IMR-90 (cell line): ENCODE data around the gene GFOD2. TPM values are rescaled to one million over a fixed set of nuclear protein-coding genes. Genes with fewer than 3 reads are reported as not detected.
A peak's percentile ranks its signal among the peaks of the same experiment; 100 is the strongest.

Experiments used
- ATAC-seq: fragments of 200-7000 bp; cut with Tn5 transposase; 2 replicates; pipeline ENCODE4 v1.9.1; 2020; ENCODE audit warnings: low read depth, mild to moderate bottlenecking, moderate library complexity
- BruUV-seq: library from RNA; stranded (reverse); fragments of 400-500 nt; replicated peaks from 2 replicates; lab custom pipeline; 2021; lab: Mats Ljungman, UMichigan
- CTCF ChIA-PET: fragments of 300-600 bp; formaldehyde crosslinking; extraction: SDS; loops from one replicate; lab custom pipeline; 2021; ENCODE audit warnings: antibody characterized with exemption; lab: Yijun Ruan, JAX
- POLR2A ChIA-PET: fragments of 300-600 bp; sonication (Branson Sonifier 250); formaldehyde crosslinking; loops from one replicate; lab custom pipeline; 2022; ENCODE audit warnings: antibody characterized with exemption; ENCODE audit not compliant: unreplicated experiment; lab: Charles Lee
- DNase-seq: peaks from one replicate; pipeline ENCODE4 v3.0.0; 2013
- H2AFZ ChIP-seq: replicated peaks from 2 replicates; pipeline ENCODE3; 2013; ENCODE audit warnings: low read length, mild to moderate bottlenecking; ENCODE audit not compliant: poor library complexity
- H2AK5ac ChIP-seq: 2 replicates; pipeline ENCODE4 v1.6.1; 2013; ENCODE audit warnings: low read depth, low read length, inconsistent platforms
- H2AK9ac ChIP-seq: replicated peaks from 2 replicates; pipeline ENCODE3; 2013; ENCODE audit warnings: mild to moderate bottlenecking, low read depth, low read length, moderate library complexity; ENCODE audit not compliant: poor library complexity
- H2BK120ac ChIP-seq: 2 replicates; pipeline ENCODE4 v1.6.1; 2013; ENCODE audit warnings: low read depth, low read length, inconsistent platforms
- H2BK15ac ChIP-seq: 3 replicates; pipeline ENCODE4 v1.6.1; 2013; ENCODE audit warnings: low read depth, low read length, inconsistent platforms
- H2BK20ac ChIP-seq: 2 replicates; pipeline ENCODE4 v1.6.1; 2013; ENCODE audit warnings: low read depth, mild to moderate bottlenecking, inconsistent platforms, low read length, moderate library complexity
- H2BK5ac ChIP-seq: 2 replicates; pipeline ENCODE4 v1.6.1; 2013; ENCODE audit warnings: mild to moderate bottlenecking, low read depth, low read length, inconsistent platforms; ENCODE audit not compliant: poor library complexity, severe bottlenecking
- H3K14ac ChIP-seq: replicated peaks from 2 replicates; pipeline ENCODE4 v1.6.1; 2013; ENCODE audit warnings: low read depth, low read length, inconsistent platforms
- H3K18ac ChIP-seq: 2 replicates; pipeline ENCODE4 v1.6.1; 2013; ENCODE audit warnings: low read depth, low read length, control low read depth
- H3K23ac ChIP-seq: 2 replicates; pipeline ENCODE4 v1.6.1; 2013; ENCODE audit warnings: low read depth, low read length, inconsistent platforms
- H3K27ac ChIP-seq: 2 replicates; pipeline ENCODE4 v1.5.1; 2013; ENCODE audit warnings: mild to moderate bottlenecking, control low read depth, low read length; ENCODE audit not compliant: insufficient read depth
- H3K27me3 ChIP-seq: 2 replicates; pipeline ENCODE4 v1.6.1; 2013; ENCODE audit warnings: low read length; ENCODE audit not compliant: control insufficient read depth, insufficient read depth
- H3K36me3 ChIP-seq: 2 replicates; pipeline ENCODE4 v1.6.1; 2013; ENCODE audit warnings: low read length, mixed read lengths; ENCODE audit not compliant: control insufficient read depth, insufficient read depth
- H3K4ac ChIP-seq: 2 replicates; pipeline ENCODE4 v1.6.1; 2013; ENCODE audit warnings: low read depth, low read length, inconsistent platforms
- H3K4me1 ChIP-seq: 2 replicates; pipeline ENCODE4 v1.6.1; 2013; ENCODE audit warnings: low read length, mixed read lengths; ENCODE audit not compliant: control insufficient read depth, insufficient read depth
- H3K4me2 ChIP-seq: 2 replicates; pipeline ENCODE4 v1.6.1; 2013; ENCODE audit warnings: low read depth, mild to moderate bottlenecking, control low read depth, low read length, moderate library complexity
- H3K4me3 ChIP-seq: 2 replicates; pipeline ENCODE4 v1.5.1; 2013; ENCODE audit warnings: low read depth, mild to moderate bottlenecking, control low read depth, low read length, moderate library complexity; ENCODE audit not compliant: insufficient read depth
- H3K56ac ChIP-seq: 2 replicates; pipeline ENCODE4 v1.6.1; 2013; ENCODE audit warnings: low read length, inconsistent platforms; ENCODE audit not compliant: insufficient read depth; ENCODE audit errors: extremely low read depth
- H3K79me1 ChIP-seq, 2 experiments: 2 replicates each; pipeline ENCODE4 v1.6.1; 2013; ENCODE audit warnings: low read length in 2 of 2, inconsistent platforms in 1 of 2, low read depth in 1 of 2
- H3K9ac ChIP-seq: 2 replicates; pipeline ENCODE4 v1.6.1; 2013; ENCODE audit warnings: low read depth, low read length, control low read depth
- H3K9me1 ChIP-seq: 2 replicates; pipeline ENCODE4 v1.6.1; 2013; ENCODE audit warnings: low read length, inconsistent platforms; ENCODE audit not compliant: insufficient read depth
- H3K9me3 ChIP-seq: 2 replicates; pipeline ENCODE4 v1.6.1; 2013; ENCODE audit warnings: low read length; ENCODE audit not compliant: control insufficient read depth, insufficient read depth
- H4K20me1 ChIP-seq: 2 replicates; pipeline ENCODE4 v1.6.1; 2013; ENCODE audit warnings: low read length, inconsistent platforms; ENCODE audit not compliant: insufficient read depth
- H4K5ac ChIP-seq: 2 replicates; pipeline ENCODE4 v1.6.1; 2013; ENCODE audit warnings: mild to moderate bottlenecking, low read depth, low read length, control low read depth
- H4K8ac ChIP-seq, 2 experiments: 2 replicates each; pipeline ENCODE4 v1.6.1; 2013; ENCODE audit warnings: low read depth in 2 of 2, low read length in 2 of 2, control low read depth in 1 of 2, inconsistent platforms in 1 of 2
- H4K91ac ChIP-seq: 2 replicates; pipeline ENCODE4 v1.6.1; 2013; ENCODE audit warnings: low read depth, low read length, inconsistent platforms; ENCODE audit not compliant: insufficient read depth
- CHD1 ChIP-seq: IDR thresholded peaks from 2 replicates; pipeline ENCODE4 v1.6.1; 2012; ENCODE audit warnings: low read depth, low read length, improper control_type of control experiment
- MAZ ChIP-seq: IDR thresholded peaks from 2 replicates; pipeline ENCODE4 v1.6.1; 2012; ENCODE audit warnings: low read depth, mild to moderate bottlenecking, low read length, improper control_type of control experiment, moderate library complexity, borderline replicate concordance
- MXI1 ChIP-seq: IDR thresholded peaks from 2 replicates; pipeline ENCODE4 v1.6.1; 2012; ENCODE audit warnings: low read depth, mild to moderate bottlenecking, low read length, moderate library complexity, borderline replicate concordance
- NFE2L2 ChIP-seq: fragments of 150-350 bp; IDR thresholded peaks from 2 replicates; pipeline ENCODE4 v1.6.1; 2016; ENCODE audit warnings: low read depth, mild to moderate bottlenecking, low read length
- RCOR1 ChIP-seq: IDR thresholded peaks from 2 replicates; pipeline ENCODE4 v1.6.1; 2012; ENCODE audit warnings: mild to moderate bottlenecking, low read length, improper control_type of control experiment; ENCODE audit not compliant: insufficient replicate concordance
- WGBS, 2 experiments: methylation state at CpG; one replicate each; pipeline versions ENCODE4 v1.1.5 to v1.1.7; 2013; ENCODE audit warnings: missing lambda C conversion rate in 2 of 2; ENCODE audit not compliant: insufficient read length in 1 of 2; ENCODE audit errors: extremely low coverage in 2 of 2; 5-methylcytosine and 5-hydroxymethylcytosine counted together
- dilution Hi-C: fragments of 300-500 bp; cut with HindIII; formaldehyde crosslinking; loops from one replicate; pipeline ENCODE4 v1.14.3; 2018; ENCODE audit warnings: low sequenced_read_pairs; ENCODE audit not compliant: unreplicated experiment
- in situ Hi-C: fragments of 300-500 bp; cut with MboI; formaldehyde crosslinking; loops from 3 replicates; pipeline ENCODE4 v1.14.3; 2019; ENCODE audit warnings: low sequenced_read_pairs, inconsistent platforms, mixed read lengths
- intact Hi-C: fragments of 100-400 bp; cut with micrococcal nuclease; formaldehyde crosslinking; loops from 2 replicates; pipeline ENCODE4 v1.10.0; 2022
- polyA plus RNA-seq, 3 experiments: library from polyadenylated mRNA; depleted of rRNA; stranded (reverse); fragments of >200 nt; gene quantifications; 2 replicates each; pipeline ENCODE4 v1.2.3, GENCODE V29; 2012; ENCODE audit warnings: low replicate concordance in 1 of 3
- total RNA-seq: library from RNA; depleted of rRNA; stranded (reverse); fragments of >200 nt; gene quantifications from 2 replicates; pipeline ENCODE4 v1.2.3, GENCODE V29; 2012
- TF ChIP-seq, protein P1 (sequence below): conservative IDR thresholded peaks from 2 replicates; pipeline ENCODE4 v1.5.1; 2012; ENCODE audit warnings: mild to moderate bottlenecking, low read depth, low read length, improper control_type of control experiment
- TF ChIP-seq, protein P2 (sequence below): fragments of 150-350 bp; IDR thresholded peaks from 2 replicates; pipeline ENCODE4 v1.6.1; 2017; ENCODE audit warnings: mild to moderate bottlenecking, antibody characterized with exemption, low read length, low read depth

GFOD2 gene
- total and polyA plus RNA-seq, 2 of the 4 experiments (the other 2 are of a cell fraction): 12.3 to 18.1 TPM

DNA sequence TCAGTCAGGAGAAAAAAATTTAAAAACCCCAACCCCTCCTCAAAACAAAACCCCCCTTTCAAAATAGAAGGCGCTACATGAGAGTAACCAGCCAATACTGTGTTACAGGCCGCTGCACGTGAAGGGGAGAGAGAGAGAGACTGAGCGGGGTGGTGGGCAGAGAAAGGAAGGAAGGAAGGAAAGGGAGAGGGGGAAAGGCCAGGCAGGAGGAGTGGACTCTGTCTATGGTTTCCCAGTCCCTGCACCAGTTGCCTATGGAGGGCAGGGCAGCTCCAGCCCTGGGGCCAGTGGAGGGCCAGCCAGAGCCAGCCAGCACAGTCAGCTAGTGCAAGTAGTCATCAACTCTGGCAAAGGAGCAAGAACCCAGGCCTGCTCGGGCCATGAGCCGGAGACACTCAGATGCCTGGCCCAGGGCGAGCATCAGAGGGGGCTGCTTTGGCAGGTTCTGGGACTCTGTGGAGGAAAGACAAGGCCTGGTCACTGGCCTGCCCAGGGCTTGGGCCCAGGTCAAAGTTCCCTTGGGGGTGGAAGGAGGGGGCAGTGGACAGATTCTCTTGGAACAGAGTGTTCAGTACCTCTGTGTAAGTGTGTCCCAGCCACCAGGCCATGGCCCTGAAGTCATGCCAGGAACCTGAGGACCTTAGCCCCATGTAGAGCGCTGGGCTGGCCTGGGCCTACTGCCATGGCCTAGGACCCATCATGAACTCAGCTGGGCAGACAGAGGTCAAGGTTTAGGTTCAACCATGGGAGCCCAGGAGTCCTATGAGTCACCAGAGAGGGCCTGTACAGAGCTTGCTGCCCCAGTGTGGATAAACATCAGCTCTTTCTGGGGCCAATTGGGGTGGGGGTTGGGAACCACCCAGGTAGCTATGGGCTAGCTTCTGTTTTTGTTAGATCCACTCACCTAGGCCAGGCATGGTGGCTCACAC lies 7.3 kb upstream of the GFOD2 start:
- Histone ChIP-seq H3K36me3 (peaks cover 57% of the 10 kb centered on the region), H3K79me1 (0 out of 4 replicates have a peak, but pooled peaks cover 0 to 3% of the 10 kb centered on the region in 2 experiments), H3K14ac (no peak overlapping the region), H3K23ac (no peak overlapping the region), H2AFZ (no peak overlapping the region), H3K9ac (no peak overlapping the region), H3K27me3 (no peaks in the 10 kb centered on the region), H2AK9ac (no peak overlapping the region), H3K4me2 (no peak overlapping the region), H3K18ac (no peak overlapping the region), H2BK20ac (no peak overlapping the region), H3K56ac (no peak overlapping the region), H2BK5ac (peak overlapping the region; percentile 7), H3K9me3 (no peaks in the 10 kb centered on the region), H3K4ac (no peak overlapping the region), H3K27ac (no peak overlapping the region), H2BK15ac (no peak overlapping the region), H2BK120ac (no peak overlapping the region), H2AK5ac (no peak overlapping the region), H3K4me1 (peaks cover 4% of the 10 kb centered on the region; the same call in 1 of the 2 replicates), H4K5ac (no peak overlapping the region), H3K4me3 (no peak overlapping the region), H3K9me1 (peaks cover 17% of the 10 kb centered on the region; the same call in 1 of the 2 replicates), H4K8ac (no peak overlapping the region), H4K91ac (no peak overlapping the region), H4K20me1 (no peaks in the 10 kb centered on the region)
- DNase-seq (peak; percentile 4), ATAC-seq (peak; percentile 65)
- TF ChIP-seq MAZ (no peak), RCOR1 (no peak), NFE2L2 (no peak), CHD1 (no peak), MXI1 (no peak)
- TF ChIP-seq, protein P1, sequence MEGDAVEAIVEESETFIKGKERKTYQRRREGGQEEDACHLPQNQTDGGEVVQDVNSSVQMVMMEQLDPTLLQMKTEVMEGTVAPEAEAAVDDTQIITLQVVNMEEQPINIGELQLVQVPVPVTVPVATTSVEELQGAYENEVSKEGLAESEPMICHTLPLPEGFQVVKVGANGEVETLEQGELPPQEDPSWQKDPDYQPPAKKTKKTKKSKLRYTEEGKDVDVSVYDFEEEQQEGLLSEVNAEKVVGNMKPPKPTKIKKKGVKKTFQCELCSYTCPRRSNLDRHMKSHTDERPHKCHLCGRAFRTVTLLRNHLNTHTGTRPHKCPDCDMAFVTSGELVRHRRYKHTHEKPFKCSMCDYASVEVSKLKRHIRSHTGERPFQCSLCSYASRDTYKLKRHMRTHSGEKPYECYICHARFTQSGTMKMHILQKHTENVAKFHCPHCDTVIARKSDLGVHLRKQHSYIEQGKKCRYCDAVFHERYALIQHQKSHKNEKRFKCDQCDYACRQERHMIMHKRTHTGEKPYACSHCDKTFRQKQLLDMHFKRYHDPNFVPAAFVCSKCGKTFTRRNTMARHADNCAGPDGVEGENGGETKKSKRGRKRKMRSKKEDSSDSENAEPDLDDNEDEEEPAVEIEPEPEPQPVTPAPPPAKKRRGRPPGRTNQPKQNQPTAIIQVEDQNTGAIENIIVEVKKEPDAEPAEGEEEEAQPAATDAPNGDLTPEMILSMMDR: no peak
- TF ChIP-seq, protein P2, sequence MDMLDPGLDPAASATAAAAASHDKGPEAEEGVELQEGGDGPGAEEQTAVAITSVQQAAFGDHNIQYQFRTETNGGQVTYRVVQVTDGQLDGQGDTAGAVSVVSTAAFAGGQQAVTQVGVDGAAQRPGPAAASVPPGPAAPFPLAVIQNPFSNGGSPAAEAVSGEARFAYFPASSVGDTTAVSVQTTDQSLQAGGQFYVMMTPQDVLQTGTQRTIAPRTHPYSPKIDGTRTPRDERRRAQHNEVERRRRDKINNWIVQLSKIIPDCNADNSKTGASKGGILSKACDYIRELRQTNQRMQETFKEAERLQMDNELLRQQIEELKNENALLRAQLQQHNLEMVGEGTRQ: no peak
- CTCF ChIA-PET: no interaction called here
- POLR2A ChIA-PET: no interaction called here
- BruUV-seq: no TSS peak
- 92% methylated on average over 2 of the region's 8 CpGs; no CpG with 5 or more reads in 1 of the 2 experiments for WGBS, 2 experiments
- in situ Hi-C loops: no loop called here
- intact Hi-C loops: no loop called here
- dilution Hi-C loops: no loop called here
